Spleen (tissue), 7 donors: ENCODE results near the gene WRAP73.

Experiments used
- CTCF ChIP-seq, 11 experiments: fragments of 200-600 bp in 7 of 11; fragments of 450-650 bp in 4 of 11; sonication (generic) in 4 of 11; IDR thresholded peaks in 8 of 11; conservative IDR thresholded peaks in 3 of 11; 1 replicate in 7 of 11; 2 replicates in 4 of 11; pipeline versions ENCODE4 v1.4.0 to v1.8.0; 2016 to 2021; ENCODE audit warnings: antibody characterized with exemption in 11 of 11, inconsistent platforms in 4 of 11, mild to moderate bottlenecking in 1 of 11
- POLR2A ChIP-seq, 3 donors: fragments of 450-650 bp; IDR thresholded peaks; one replicate each; pipeline ENCODE4 v1.5.1; 2017; ENCODE audit warnings: antibody characterized with exemption in 3 of 3, mild to moderate bottlenecking in 1 of 3
- POLR2AphosphoS5 ChIP-seq, 3 donors: sonication (generic); formaldehyde crosslinking; IDR thresholded peaks; one replicate each; pipeline ENCODE4 v1.5.1; 2017; ENCODE audit warnings: antibody characterized with exemption in 3 of 3
- donor health status: DM: no; HTN: no; CAD: no; lungs with moderate emphysema.
- donor health status: DM: no; HTN: no; CAD: no.
- donor health status: DM: no; HTN: no; CAD: no.

- TF ChIP-seq POLR2AphosphoS5 (IDR thresholded peaks at IDR 0.05) (no peak), CTCF (IDR thresholded peaks at IDR 0.05 in 8 of 11, conservative IDR thresholded peaks at IDR 0.05 in 3 of 11) (no peak), POLR2A (IDR thresholded peaks at IDR 0.05) (no peak)
Measured at GRCh38 chr1:3618531-3618880, 31.4 kb downstream of the WRAP73 start.
